SJCRH30 (cell line): ENCODE measurements around the gene EPB41L3. TPM values are rescaled to one million over a fixed set of nuclear protein-coding genes. Genes with fewer than 3 reads are reported as not detected.
A peak's percentile ranks its signal among the peaks of the same experiment; 100 is the strongest.

Experiments used
- DNase-seq, 2 experiments: peaks; one replicate each; pipeline ENCODE4 v3.0.0-alpha.2; 2015 to 2020
- H3K27ac ChIP-seq: fragments of 250-450 bp; sonication (Bioruptor Pico); 2 replicates; pipeline ENCODE4 v1.5.1; 2020; ENCODE audit warnings: mild to moderate bottlenecking, moderate library complexity
- H3K27me3 ChIP-seq: fragments of 250-450 bp; sonication (Bioruptor Pico); 2 replicates; pipeline ENCODE4 v1.5.1; 2020; ENCODE audit warnings: mild to moderate bottlenecking, moderate library complexity
- H3K36me3 ChIP-seq: fragments of 250-450 bp; sonication (Bioruptor Pico); 2 replicates; pipeline ENCODE4 v1.5.1; 2020; ENCODE audit warnings: mild to moderate bottlenecking, moderate library complexity
- H3K4me1 ChIP-seq: fragments of 250-450 bp; sonication (Bioruptor Pico); 2 replicates; pipeline ENCODE4 v1.5.1; 2020; ENCODE audit warnings: mild to moderate bottlenecking, moderate library complexity
- H3K4me3 ChIP-seq: fragments of 250-450 bp; sonication (Bioruptor Pico); 2 replicates; pipeline ENCODE4 v1.5.1; 2020; ENCODE audit warnings: mild to moderate bottlenecking, moderate library complexity
- H3K9me3 ChIP-seq: fragments of 250-450 bp; sonication (Bioruptor Pico); replicated peaks from 2 replicates; pipeline ENCODE4 v1.5.1; 2020; ENCODE audit warnings: mild to moderate bottlenecking, moderate library complexity
- total RNA-seq: library from RNA; depleted of rRNA; stranded (reverse); fragments of >200 nt; shearing (Covaris generic); gene quantifications from 2 replicates; pipeline ENCODE4 v1.2.3, GENCODE V29; 2014

EPB41L3 gene
- total RNA-seq, 1 experiment from 2014 or later, result not detected

GRCh38 chr18:5410582-5410981, 133.2 kb downstream of the EPB41L3 start:
- H3K27ac ChIP-seq, result no peak overlapping the region

GRCh38 chr18:5398269-5398668, 145.5 kb downstream of the EPB41L3 start:
- H3K27me3 ChIP-seq, result no peaks in the 10 kb centered on the region
- H3K4me1 ChIP-seq, result no peaks in the 10 kb centered on the region
- no peak overlapping the region for H3K27ac ChIP-seq
- H3K9me3 ChIP-seq, result no peaks in the 10 kb centered on the region
- H3K36me3 ChIP-seq, result no peaks in the 10 kb centered on the region
- DNase-seq, result no peak
- H3K4me3 ChIP-seq, result no peak overlapping the region

More at GRCh38 chr18:5410582-5410981, 133.2 kb downstream of the EPB41L3 start:
- DNase-seq, result no peak
- H3K9me3 ChIP-seq, result no peaks in the 10 kb centered on the region
- H3K36me3 ChIP-seq, result no peaks in the 10 kb centered on the region
- H3K27me3 ChIP-seq, result no peaks in the 10 kb centered on the region
- H3K4me1 ChIP-seq, result no peaks in the 10 kb centered on the region
- no peak overlapping the region for H3K4me3 ChIP-seq

DNA sequence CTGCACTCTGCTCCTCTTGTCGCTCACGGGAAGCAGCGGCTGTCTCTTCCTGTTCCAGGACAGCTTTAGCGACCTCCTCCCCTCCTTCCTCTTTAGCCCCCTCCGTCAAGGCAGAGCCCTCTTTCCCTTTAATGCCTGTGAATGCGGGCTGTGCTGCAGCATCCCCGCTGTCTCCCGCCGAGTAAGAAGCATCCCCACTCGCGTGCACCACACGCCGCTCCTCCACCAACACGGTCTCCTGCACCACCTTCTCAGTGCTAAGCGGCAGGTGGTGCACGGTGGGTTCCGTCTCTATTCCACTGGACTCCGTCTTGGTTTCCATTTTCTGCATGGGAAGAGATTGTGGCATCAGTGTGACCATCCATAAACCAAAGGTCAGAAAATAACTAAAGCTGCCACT, 146.7 kb downstream of the EPB41L3 start:
- no peak for DNase-seq
- Histone ChIP-seq H3K9me3 (no peaks in the 10 kb centered on the region), H3K4me1 (no peaks in the 10 kb centered on the region), H3K36me3 (no peaks in the 10 kb centered on the region), H3K27ac (no peak overlapping the region), H3K27me3 (no peaks in the 10 kb centered on the region), H3K4me3 (no peak overlapping the region)

- Histone ChIP-seq H3K27ac (no peak overlapping the region), H3K36me3 (no peaks in the 10 kb centered on the region), H3K27me3 (no peaks in the 10 kb centered on the region), H3K4me1 (no peaks in the 10 kb centered on the region), H3K4me3 (no peak overlapping the region), H3K9me3 (no peaks in the 10 kb centered on the region)
- no peak for DNase-seq
These were observed 147.8 kb downstream of the EPB41L3 start for GRCh38 chr18:5395860-5396448.

- no peaks in the 10 kb centered on the region for H3K36me3 ChIP-seq
- H3K27ac ChIP-seq, result no peak overlapping the region
- no peaks in the 10 kb centered on the region for H3K4me1 ChIP-seq
- H3K4me3 ChIP-seq, result no peak overlapping the region
- H3K9me3 ChIP-seq, result no peaks in the 10 kb centered on the region
- no peak for DNase-seq
- H3K27me3 ChIP-seq, result no peaks in the 10 kb centered on the region
These were observed 150.0 kb downstream of the EPB41L3 start for GRCh38 chr18:5393779-5394178.

GRCh38 chr18:5391409-5391808, 152.4 kb downstream of the EPB41L3 start:
- no peak for DNase-seq
- H3K27ac ChIP-seq, result no peak overlapping the region

GRCh38 chr18:5389356-5389755, 154.4 kb downstream of the EPB41L3 start:
- Histone ChIP-seq H3K27ac (no peak overlapping the region), H3K4me3 (no peak overlapping the region), H3K27me3 (no peaks in the 10 kb centered on the region), H3K36me3 (no peaks in the 10 kb centered on the region), H3K4me1 (no peaks in the 10 kb centered on the region), H3K9me3 (no peaks in the 10 kb centered on the region)
- no peak for DNase-seq

More at GRCh38 chr18:5391409-5391808, 152.4 kb downstream of the EPB41L3 start:
- Histone ChIP-seq H3K4me3 (no peak overlapping the region), H3K4me1 (no peaks in the 10 kb centered on the region), H3K36me3 (no peaks in the 10 kb centered on the region), H3K27me3 (no peaks in the 10 kb centered on the region), H3K9me3 (no peaks in the 10 kb centered on the region)

DNA sequence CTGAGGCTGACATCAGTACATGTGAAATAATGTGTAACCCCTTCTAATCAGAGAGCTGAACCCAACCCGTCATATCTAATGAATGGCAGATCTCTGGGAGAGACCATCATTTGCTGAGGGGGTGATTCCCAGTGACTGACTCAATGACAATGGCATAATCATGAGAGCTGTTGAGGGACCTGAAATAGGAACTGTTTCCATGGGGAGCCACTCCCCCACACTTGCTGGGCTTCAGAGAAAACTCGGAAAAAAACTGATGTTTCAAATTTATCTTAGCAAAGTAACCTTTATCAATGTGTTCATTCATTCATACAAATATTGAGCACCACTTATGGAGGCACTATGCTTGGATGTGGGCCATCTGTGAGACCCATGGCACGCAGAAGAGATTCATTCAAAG, 154.9 kb downstream of the EPB41L3 start:
- no peak for DNase-seq
- Histone ChIP-seq H3K27ac (no peak overlapping the region), H3K4me1 (no peaks in the 10 kb centered on the region), H3K9me3 (no peaks in the 10 kb centered on the region), H3K4me3 (no peak overlapping the region), H3K36me3 (no peaks in the 10 kb centered on the region), H3K27me3 (no peaks in the 10 kb centered on the region)

- H3K4me1 ChIP-seq, result no peaks in the 10 kb centered on the region
- no peaks in the 10 kb centered on the region for H3K9me3 ChIP-seq
- no peak overlapping the region for H3K27ac ChIP-seq
- DNase-seq, result no peak
- no peak overlapping the region for H3K4me3 ChIP-seq
- no peaks in the 10 kb centered on the region for H3K27me3 ChIP-seq
- no peaks in the 10 kb centered on the region for H3K36me3 ChIP-seq
These were observed 163.2 kb downstream of the EPB41L3 start for GRCh38 chr18:5380586-5380985.

GRCh38 chr18:5376986-5377385, 166.8 kb downstream of the EPB41L3 start:
- no peak overlapping the region for H3K27ac ChIP-seq

GRCh38 chr18:5370332-5370731, 173.5 kb downstream of the EPB41L3 start:
- no peak overlapping the region for H3K4me3 ChIP-seq
- no peaks in the 10 kb centered on the region for H3K9me3 ChIP-seq
- DNase-seq, result peak in 1 of 2 experiments; percentile 3
- H3K36me3 ChIP-seq, result no peaks in the 10 kb centered on the region
- no peaks in the 10 kb centered on the region for H3K27me3 ChIP-seq
- no peak overlapping the region for H3K27ac ChIP-seq
- no peaks in the 10 kb centered on the region for H3K4me1 ChIP-seq

More at GRCh38 chr18:5376986-5377385, 166.8 kb downstream of the EPB41L3 start:
- no peaks in the 10 kb centered on the region for H3K36me3 ChIP-seq
- no peaks in the 10 kb centered on the region for H3K9me3 ChIP-seq
- no peak overlapping the region for H3K4me3 ChIP-seq
- no peak for DNase-seq
- H3K4me1 ChIP-seq, result no peaks in the 10 kb centered on the region
- no peaks in the 10 kb centered on the region for H3K27me3 ChIP-seq

- Histone ChIP-seq H3K4me1 (no peaks in the 10 kb centered on the region), H3K27me3 (no peaks in the 10 kb centered on the region), H3K27ac (no peak overlapping the region), H3K9me3 (no peaks in the 10 kb centered on the region), H3K4me3 (no peak overlapping the region), H3K36me3 (no peaks in the 10 kb centered on the region)
- no peak for DNase-seq
These were observed 174.3 kb downstream of the EPB41L3 start for GRCh38 chr18:5369513-5369912.

- no peak overlapping the region for H3K4me3 ChIP-seq
- no peaks in the 10 kb centered on the region for H3K4me1 ChIP-seq
- H3K27ac ChIP-seq, result no peak overlapping the region
- H3K27me3 ChIP-seq, result no peaks in the 10 kb centered on the region
- DNase-seq, result no peak
- H3K9me3 ChIP-seq, result no peaks in the 10 kb centered on the region
- H3K36me3 ChIP-seq, result no peaks in the 10 kb centered on the region
These were observed 178.4 kb downstream of the EPB41L3 start for GRCh38 chr18:5365443-5365842.

- Histone ChIP-seq H3K36me3 (no peaks in the 10 kb centered on the region), H3K27ac (no peak overlapping the region), H3K9me3 (no peaks in the 10 kb centered on the region), H3K4me3 (no peak overlapping the region), H3K27me3 (no peaks in the 10 kb centered on the region), H3K4me1 (no peaks in the 10 kb centered on the region)
- DNase-seq, result no peak
These were observed 193.2 kb downstream of the EPB41L3 start for GRCh38 chr18:5350636-5351035.
